ENCODE data around the gene SLC26A4. TPM values are rescaled to one million over a fixed set of nuclear protein-coding genes. Genes with fewer than 3 reads are reported as not detected.

SLC26A4 gene
- total RNA-seq, 1 experiment from 2014 or later, result 0.33 TPM

GRCh38 chr7:107689553-107689952 is 28.9 kb downstream of the SLC26A4 start:
- H2BK15ac ChIP-seq (ENCODE audit: low read depth, low read length), result no peak overlapping the region
- no peaks in the 10 kb centered on the region; the same call in 1 of the 2 replicates for H3K27me3 Mint-ChIP-seq (ENCODE audit: low read depth)
- H3K23ac ChIP-seq (ENCODE audit: insufficient read length, low read depth, low read length), result no peak overlapping the region
- H3K9me3 ChIP-seq (ENCODE audit: control insufficient read depth, low read depth, low read length), result no peaks in the 10 kb centered on the region
- H3K23me2 ChIP-seq (ENCODE audit: insufficient read length, low read depth, low read length, poor library complexity, severe bottlenecking), result no peaks in the 10 kb centered on the region
- H2BK5ac ChIP-seq (ENCODE audit: insufficient read length, low read length), result no peak overlapping the region
- H3K4me1 ChIP-seq (ENCODE audit: insufficient read depth, low read length), result peaks cover 11% of the 10 kb centered on the region; the same call in 1 of the 2 replicates
- H2AK5ac ChIP-seq (ENCODE audit: insufficient read length, low read length), result no peak overlapping the region
- H3K27ac Mint-ChIP-seq, result no peak overlapping the region
- H2AFZ ChIP-seq (ENCODE audit: low read length), result no peak overlapping the region
- no peaks in the 10 kb centered on the region for H3K9me3 Mint-ChIP-seq
- H4K5ac ChIP-seq (ENCODE audit: insufficient read length, low read depth, low read length), result no peak overlapping the region
- H2BK120ac ChIP-seq (ENCODE audit: low read depth, low read length, poor library complexity, severe bottlenecking), result no peak overlapping the region
- no peak overlapping the region for H3K4me3 Mint-ChIP-seq
- no peaks in the 10 kb centered on the region for H4K20me1 ChIP-seq (ENCODE audit: control insufficient read depth, insufficient read depth, insufficient read length)
- H3K79me1 ChIP-seq (ENCODE audit: insufficient read depth, low read depth, low read length, poor library complexity, severe bottlenecking), result no peaks in the 10 kb centered on the region
- H3K56ac ChIP-seq (ENCODE audit: insufficient read length, low read depth, low read length), result no peak overlapping the region
- no peak overlapping the region for H2BK12ac ChIP-seq (ENCODE audit: insufficient read length, low read depth, low read length)
- no peak overlapping the region for H3K14ac ChIP-seq (ENCODE audit: insufficient read depth, low read length)
- H3T11ph ChIP-seq (ENCODE audit: low read length), result no peak overlapping the region
- no peaks in the 10 kb centered on the region for H3K36me3 Mint-ChIP-seq (ENCODE audit: insufficient read depth in 1 of 3, low read depth in 3 of 3)
- peaks cover 18 to 25% of the 10 kb centered on the region in 2 experiments for H3K4me1 Mint-ChIP-seq
- no peak overlapping the region for H2BK20ac ChIP-seq (ENCODE audit: low read depth, low read length, poor library complexity, severe bottlenecking)
- no peak overlapping the region for H3K4me2 ChIP-seq (ENCODE audit: insufficient read depth, insufficient read length, low read length)
- no peak overlapping the region for H3K4ac ChIP-seq (ENCODE audit: low read depth, low read length)
- whole genome bisulfite sequencing (ENCODE audit: extremely low coverage, insufficient read length, low lambda C conversion rate), result no CpG with 5 or more reads among the region's 2 CpGs
- no peak overlapping the region for H3K18ac ChIP-seq (ENCODE audit: insufficient read length, low read depth, low read length)
- H3K9ac ChIP-seq (ENCODE audit: extremely low read depth, insufficient read length, low read length), result no peak overlapping the region
- DNase-seq, result no peak
- H4K8ac ChIP-seq (replicated peaks; ENCODE audit: insufficient read length, low read depth, low read length), result no peak overlapping the region
- H4K91ac ChIP-seq (ENCODE audit: insufficient read length, low read depth, low read length), result no peak overlapping the region
- no peak overlapping the region for H3K27ac ChIP-seq (ENCODE audit: insufficient read length, low read depth, low read length)
- H3K79me2 ChIP-seq (ENCODE audit: insufficient read depth, low read length), result no peaks in the 10 kb centered on the region
- H3K27me3 ChIP-seq (ENCODE audit: insufficient read depth, low read length), result no peaks in the 10 kb centered on the region
- TF ChIP-seq, protein P1, sequence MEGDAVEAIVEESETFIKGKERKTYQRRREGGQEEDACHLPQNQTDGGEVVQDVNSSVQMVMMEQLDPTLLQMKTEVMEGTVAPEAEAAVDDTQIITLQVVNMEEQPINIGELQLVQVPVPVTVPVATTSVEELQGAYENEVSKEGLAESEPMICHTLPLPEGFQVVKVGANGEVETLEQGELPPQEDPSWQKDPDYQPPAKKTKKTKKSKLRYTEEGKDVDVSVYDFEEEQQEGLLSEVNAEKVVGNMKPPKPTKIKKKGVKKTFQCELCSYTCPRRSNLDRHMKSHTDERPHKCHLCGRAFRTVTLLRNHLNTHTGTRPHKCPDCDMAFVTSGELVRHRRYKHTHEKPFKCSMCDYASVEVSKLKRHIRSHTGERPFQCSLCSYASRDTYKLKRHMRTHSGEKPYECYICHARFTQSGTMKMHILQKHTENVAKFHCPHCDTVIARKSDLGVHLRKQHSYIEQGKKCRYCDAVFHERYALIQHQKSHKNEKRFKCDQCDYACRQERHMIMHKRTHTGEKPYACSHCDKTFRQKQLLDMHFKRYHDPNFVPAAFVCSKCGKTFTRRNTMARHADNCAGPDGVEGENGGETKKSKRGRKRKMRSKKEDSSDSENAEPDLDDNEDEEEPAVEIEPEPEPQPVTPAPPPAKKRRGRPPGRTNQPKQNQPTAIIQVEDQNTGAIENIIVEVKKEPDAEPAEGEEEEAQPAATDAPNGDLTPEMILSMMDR (conservative IDR thresholded peaks at IDR 0.05), result no peak

Data from H9 (cell line).